BJ (cell line): ENCODE results near the gene CPPED1. TPM values are rescaled to one million over a fixed set of nuclear protein-coding genes. Genes with fewer than 3 reads are reported as not detected.
"Not testable (repeated sequence)": the region's sequence is repeated elsewhere in the genome, so short reads cannot be mapped to it uniquely, and the experiment has no call there.

Source experiments
- CTCF ChIA-PET: fragments of 350-600 bp; formaldehyde crosslinking; extraction: SDS; loops from one replicate; lab custom pipeline; 2021; ENCODE audit warnings: antibody characterized with exemption, inconsistent platforms; lab: Yijun Ruan, JAX
- POLR2A ChIA-PET: fragments of 300-600 bp; sonication (Branson Sonifier 250); formaldehyde crosslinking; extraction: SDS; loops from one replicate; lab custom pipeline; 2021; ENCODE audit warnings: antibody characterized with exemption; lab: Charles Lee
- DNase-seq: peaks from one replicate; pipeline ENCODE4 v3.0.0-alpha.2; 2011; ENCODE audit warnings: low read depth
- H3K27me3 ChIP-seq: 2 replicates; pipeline ENCODE4 v1.6.0; 2011; ENCODE audit warnings: low read length; ENCODE audit not compliant: control insufficient read depth, insufficient read depth
- H3K36me3 ChIP-seq: 2 replicates; pipeline ENCODE4 v1.5.1; 2011; ENCODE audit warnings: low read length; ENCODE audit not compliant: control insufficient read depth, insufficient read depth
- H3K4me3 ChIP-seq: 2 replicates; pipeline ENCODE4 v1.5.1; 2011; ENCODE audit warnings: low read depth, mild to moderate bottlenecking, control low read depth, low read length
- polyA plus RNA-seq: library from polyadenylated mRNA; depleted of rRNA; stranded (reverse); fragments of >200 nt; gene quantifications from 2 replicates; pipeline ENCODE4 v1.2.3, GENCODE V29; 2011
- TF ChIP-seq, protein P1 (sequence below): IDR thresholded peaks from 2 replicates; pipeline ENCODE4 v1.5.1; 2011; ENCODE audit warnings: low read depth, mild to moderate bottlenecking, control low read depth, inconsistent platforms, low read length, moderate library complexity; ENCODE audit not compliant: insufficient read depth

CPPED1 gene
- polyA plus RNA-seq, 1 experiment, result 24.1 TPM

DNA sequence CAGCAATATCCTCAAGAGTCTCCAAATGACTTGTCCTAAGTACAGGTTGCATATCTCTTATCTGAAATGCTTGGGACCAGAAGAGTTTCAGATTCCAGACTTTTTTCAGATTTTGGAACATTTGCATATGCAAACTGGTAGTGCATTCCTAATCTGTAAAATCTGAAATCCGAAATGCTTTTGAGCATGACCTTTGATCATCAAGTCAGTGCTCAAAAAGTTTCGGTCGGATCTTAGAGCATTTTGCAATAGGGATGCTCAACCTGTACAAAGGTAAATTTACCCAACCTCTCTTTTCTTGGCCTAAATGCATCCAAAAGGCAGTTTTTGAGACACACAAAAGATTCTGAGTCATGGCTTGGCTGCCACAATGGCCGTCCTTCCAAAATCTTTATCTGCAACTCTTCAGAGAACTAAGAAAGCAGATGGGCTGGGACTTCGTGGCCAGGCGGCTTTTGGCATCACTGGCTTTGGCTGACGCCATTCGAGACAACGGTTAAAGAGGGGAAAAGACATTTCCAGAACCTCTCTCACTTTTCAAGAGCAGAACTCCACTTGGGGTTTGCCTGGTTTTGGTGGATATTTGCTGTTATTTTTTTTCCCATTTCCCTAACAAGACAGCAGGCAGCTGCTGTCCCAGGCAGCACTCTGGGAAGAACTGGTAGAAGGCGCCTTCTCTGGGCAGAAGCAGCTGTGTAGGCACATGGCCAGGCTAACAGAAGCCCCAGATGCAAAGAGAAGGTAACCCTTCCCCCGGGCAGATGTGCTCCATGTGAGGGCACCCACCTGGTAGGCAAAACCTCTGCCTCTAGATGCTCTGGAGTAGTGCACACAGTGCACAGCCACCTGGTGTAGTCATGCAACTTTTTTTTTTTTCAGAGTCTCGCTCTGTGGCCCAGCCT, 8.9 kb downstream of the CPPED1 start:
- H3K27me3 ChIP-seq, result no peaks in the 10 kb centered on the region
- no peak overlapping the region for H3K4me3 ChIP-seq
- TF ChIP-seq, protein P1, sequence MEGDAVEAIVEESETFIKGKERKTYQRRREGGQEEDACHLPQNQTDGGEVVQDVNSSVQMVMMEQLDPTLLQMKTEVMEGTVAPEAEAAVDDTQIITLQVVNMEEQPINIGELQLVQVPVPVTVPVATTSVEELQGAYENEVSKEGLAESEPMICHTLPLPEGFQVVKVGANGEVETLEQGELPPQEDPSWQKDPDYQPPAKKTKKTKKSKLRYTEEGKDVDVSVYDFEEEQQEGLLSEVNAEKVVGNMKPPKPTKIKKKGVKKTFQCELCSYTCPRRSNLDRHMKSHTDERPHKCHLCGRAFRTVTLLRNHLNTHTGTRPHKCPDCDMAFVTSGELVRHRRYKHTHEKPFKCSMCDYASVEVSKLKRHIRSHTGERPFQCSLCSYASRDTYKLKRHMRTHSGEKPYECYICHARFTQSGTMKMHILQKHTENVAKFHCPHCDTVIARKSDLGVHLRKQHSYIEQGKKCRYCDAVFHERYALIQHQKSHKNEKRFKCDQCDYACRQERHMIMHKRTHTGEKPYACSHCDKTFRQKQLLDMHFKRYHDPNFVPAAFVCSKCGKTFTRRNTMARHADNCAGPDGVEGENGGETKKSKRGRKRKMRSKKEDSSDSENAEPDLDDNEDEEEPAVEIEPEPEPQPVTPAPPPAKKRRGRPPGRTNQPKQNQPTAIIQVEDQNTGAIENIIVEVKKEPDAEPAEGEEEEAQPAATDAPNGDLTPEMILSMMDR, result no peak
- no peaks in the 10 kb centered on the region for H3K36me3 ChIP-seq
- ChIA-PET CTCF (no interaction called here), POLR2A (no interaction called here)
- DNase-seq, result no peak

DNA sequence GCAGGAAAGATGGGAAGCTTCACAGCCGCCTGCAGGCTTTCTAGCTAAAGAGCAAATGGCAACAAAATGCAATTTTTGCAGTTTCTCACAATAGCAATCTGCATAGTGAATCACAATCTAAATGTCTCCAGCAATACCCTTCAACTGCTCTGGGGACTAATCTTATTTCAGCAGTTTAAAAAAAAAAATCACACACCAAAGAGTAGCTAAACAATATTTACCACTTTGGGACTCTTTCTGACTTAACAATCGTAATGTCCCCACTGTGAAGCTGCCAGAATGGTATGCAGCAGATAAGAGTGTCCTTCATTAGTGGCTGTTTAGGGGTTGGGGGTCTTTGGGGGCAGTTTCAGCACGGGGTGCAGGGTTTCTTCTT, 9.8 kb downstream of the CPPED1 start:
- no peaks in the 10 kb centered on the region for H3K27me3 ChIP-seq
- no peak overlapping the region for H3K4me3 ChIP-seq
- CTCF ChIA-PET, result interaction anchor here (1.0 kb wide), 1 partner anchor 9 kb away, joined by 3 read pairs; no protein-coding TSS in a partner anchor
- no peaks in the 10 kb centered on the region for H3K36me3 ChIP-seq
- POLR2A ChIA-PET, result no interaction called here
- TF ChIP-seq, protein P1, result no peak
- DNase-seq, result no peak

DNA sequence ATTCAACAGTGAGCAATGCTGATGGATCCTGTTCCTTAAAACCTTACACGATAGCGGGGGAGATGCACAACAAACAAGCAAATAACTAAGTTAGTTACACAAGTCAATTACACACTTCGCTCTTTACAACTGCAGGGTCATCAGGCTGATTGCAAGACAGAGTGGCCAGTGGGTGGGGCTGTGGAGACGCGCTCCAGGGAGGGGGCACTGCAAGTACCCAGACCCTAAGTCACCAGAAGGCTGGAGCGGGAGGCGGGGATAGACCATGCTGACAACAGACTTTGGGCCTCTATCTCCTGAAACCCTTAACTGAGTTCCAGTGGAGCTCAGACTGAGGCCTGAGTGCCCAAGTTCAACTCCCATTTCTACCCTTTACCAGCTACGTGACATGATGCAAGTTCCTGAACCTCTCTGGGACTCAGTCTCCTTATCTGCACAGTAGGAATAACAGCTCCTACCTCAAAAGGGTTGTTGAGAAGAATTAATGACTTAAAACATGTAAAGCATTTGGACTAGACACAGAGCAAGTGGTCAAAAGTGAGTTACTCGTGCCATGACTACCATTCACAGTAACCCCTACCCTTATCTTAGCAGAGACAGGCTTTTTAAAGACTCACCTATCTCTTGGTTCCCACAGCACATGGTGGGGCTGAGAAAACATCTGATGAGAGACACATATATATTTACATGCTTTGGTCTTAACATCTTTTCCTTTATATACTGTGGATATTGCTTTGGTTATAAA, 10.4 kb downstream of the CPPED1 start:
- H3K4me3 ChIP-seq, result no peak overlapping the region
- TF ChIP-seq, protein P1, result no peak
- no peak for DNase-seq
- ChIA-PET POLR2A (no interaction called here), CTCF (interaction anchor here (1.0 kb wide), 1 partner anchor 9 kb away, joined by 3 read pairs; no protein-coding TSS in a partner anchor)
- H3K27me3 ChIP-seq, result no peaks in the 10 kb centered on the region
- no peaks in the 10 kb centered on the region for H3K36me3 ChIP-seq

DNA sequence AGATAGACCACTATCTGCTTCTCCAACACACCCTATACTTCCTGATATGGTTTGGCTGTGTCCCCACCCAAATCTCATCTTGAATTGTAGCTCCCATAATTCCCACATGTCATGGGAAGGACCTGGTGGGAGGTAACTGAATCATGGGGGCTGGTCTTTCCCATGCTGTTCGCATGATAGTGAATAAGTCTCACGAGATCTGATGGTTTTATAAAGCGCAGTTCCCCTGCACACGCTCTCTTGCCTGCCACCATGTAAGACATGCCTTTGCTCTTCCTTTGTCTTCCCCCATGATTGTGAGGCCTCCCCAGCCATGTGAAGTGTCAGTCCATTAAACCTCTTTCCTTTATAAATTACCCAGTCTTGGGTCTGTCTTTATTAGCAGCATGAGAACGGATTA, 11.2 kb downstream of the CPPED1 start:
- CTCF ChIA-PET, POLR2A ChIA-PET: not testable (repeated sequence)

DNA sequence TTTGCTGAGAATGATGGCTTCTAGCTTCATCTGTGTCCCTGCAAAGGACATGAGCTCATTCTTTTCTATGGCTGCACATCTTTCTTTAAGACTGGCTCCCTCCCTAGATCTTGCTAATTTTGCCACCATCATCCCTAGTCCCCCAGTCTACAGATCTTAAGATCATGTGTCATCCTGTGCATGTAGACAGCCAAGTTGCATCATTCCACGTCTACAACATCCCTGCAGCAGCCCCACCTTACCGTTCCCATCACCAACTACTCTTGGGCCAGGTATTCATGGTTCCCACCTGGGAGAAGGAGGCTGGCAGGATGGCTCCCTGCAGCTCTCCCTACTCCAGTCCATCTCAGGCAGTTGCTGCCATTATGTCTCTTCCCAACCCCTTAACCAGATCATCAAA, 12.3 kb downstream of the CPPED1 start:
- no peak for DNase-seq
- Histone ChIP-seq H3K4me3 (no peak overlapping the region), H3K27me3 (no peaks in the 10 kb centered on the region), H3K36me3 (no peaks in the 10 kb centered on the region)
- ChIA-PET CTCF (no interaction called here), POLR2A (no interaction called here)
- TF ChIP-seq, protein P1, result no peak

More for the DNA sequence above, 11.2 kb downstream of the CPPED1 start:
- not testable (repeated sequence) for DNase-seq, H3K27me3 ChIP-seq, H3K4me3 ChIP-seq, H3K36me3 ChIP-seq
